Measurements from ENCODE around the gene PSMB5. TPM values are rescaled to one million over a fixed set of nuclear protein-coding genes. Genes with fewer than 3 reads are reported as not detected.

PSMB5 gene
- total and polyA plus RNA-seq, 2 of the 13 experiments (the other 11 are each of a cell fraction or from before 2014, with no cell fraction given) = 705 to 871 TPM

GRCh38 chr14:23034498-23035302, at the start of gene PSMB5 (continued):
- TF ChIP-seq KLF9 (CRISPR knock-in tag; IDR thresholded peaks at IDR 0.05; ENCODE audit: low read depth) (peak; percentile 81), NKX3-1 (CRISPR knock-in tag; IDR thresholded peaks at IDR 0.05) (peak; percentile 48; the same call in 1 of the 2 replicates), ZNF768 (CRISPR knock-in tag; IDR thresholded peaks at IDR 0.05) (peak; percentile 81; the same call in 1 of the 2 replicates), ATAD3A (CRISPR knock-in tag; IDR thresholded peaks at IDR 0.05) (peak; percentile 69; the same call in 1 of the 2 replicates), NFKBIZ (CRISPR knock-in tag; IDR thresholded peaks at IDR 0.05) (peak; percentile 43; the same call in 1 of the 2 replicates), SALL1 (CRISPR knock-in tag; IDR thresholded peaks at IDR 0.05) (peak; percentile 93), CAMTA2 (CRISPR knock-in tag; IDR thresholded peaks at IDR 0.05; ENCODE audit: borderline replicate concordance) (peak; percentile 99; the same call in 1 of the 2 replicates), ZNF577 (CRISPR knock-in tag; IDR thresholded peaks at IDR 0.05; ENCODE audit: borderline replicate concordance, low read depth) (no peak), DNMT3B (CRISPR knock-in tag; conservative IDR thresholded peaks at IDR 0.05) (no peak; the same call in 1 of the 2 replicates), CEBPB (IDR thresholded peaks at IDR 0.05; ENCODE audit: borderline replicate concordance, low read depth, low read length) (peak; percentile 99), KLF15 (CRISPR knock-in tag; IDR thresholded peaks at IDR 0.05; ENCODE audit: borderline replicate concordance) (peak; percentile 91; the same call in 1 of the 2 replicates), CC2D1A (CRISPR knock-in tag; IDR thresholded peaks at IDR 0.05) (peak; percentile 83; the same call in 1 of the 2 replicates), MLXIP (CRISPR knock-in tag; IDR thresholded peaks at IDR 0.05; ENCODE audit: borderline replicate concordance) (0 out of 2 replicates have a peak, but pooled peaks have one; percentile 37), ZNF275 (CRISPR knock-in tag; IDR thresholded peaks at IDR 0.05; ENCODE audit: borderline replicate concordance) (peak; percentile 95; the same call in 1 of the 2 replicates), HNF1A (IDR thresholded peaks at IDR 0.05; ENCODE audit: low read depth) (peak; percentile 12; the same call in 1 of the 2 replicates), HNF1A (CRISPR knock-in tag; IDR thresholded peaks at IDR 0.05; ENCODE audit: borderline replicate concordance) (peak; percentile 83; the same call in 1 of the 2 replicates), TCF12 (IDR thresholded peaks at IDR 0.05) (no peak), TCF12 (CRISPR knock-in tag; IDR thresholded peaks at IDR 0.05) (peak; percentile 95)
